Inflammatory macrophage treated with lipopolysaccharide for 1 hour (primary cell): Measurements from ENCODE around the gene ADIPOR2.

Experiments
- DNase-seq, 2 donors: peaks; one replicate each; pipeline ENCODE4 v3.0.0-alpha.2; 2020 to 2022

ADIPOR2 gene

DNA sequence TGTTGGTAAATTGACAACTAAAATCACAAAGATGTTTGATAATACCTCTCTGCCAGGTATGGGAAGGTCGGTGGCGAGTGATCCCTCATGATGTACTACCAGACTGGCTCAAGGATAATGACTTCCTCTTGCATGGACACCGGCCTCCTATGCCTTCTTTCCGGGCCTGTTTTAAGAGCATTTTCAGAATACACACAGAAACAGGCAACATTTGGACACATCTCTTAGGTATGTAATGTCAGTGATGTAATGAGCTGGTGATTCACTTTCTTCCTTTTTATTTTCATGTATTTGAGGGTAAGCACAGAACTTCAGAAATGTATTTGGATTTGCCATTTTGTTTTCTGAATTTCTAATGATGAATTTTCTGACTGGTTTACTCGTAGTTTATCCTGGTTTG lies 86.9 kb downstream of the ADIPOR2 start:
- DNase-seq: no peak

GRCh38 chr12:1778911-1779310 lies 88.0 kb downstream of the ADIPOR2 start:
- peak in 1 of 2 donors; percentile 23 for DNase-seq

GRCh38 chr12:1779783-1780182 lies 88.9 kb downstream of the ADIPOR2 start:
- DNase-seq: no peak

GRCh38 chr12:1781772-1782171 lies 90.9 kb downstream of the ADIPOR2 start:
- no peak for DNase-seq

DNA sequence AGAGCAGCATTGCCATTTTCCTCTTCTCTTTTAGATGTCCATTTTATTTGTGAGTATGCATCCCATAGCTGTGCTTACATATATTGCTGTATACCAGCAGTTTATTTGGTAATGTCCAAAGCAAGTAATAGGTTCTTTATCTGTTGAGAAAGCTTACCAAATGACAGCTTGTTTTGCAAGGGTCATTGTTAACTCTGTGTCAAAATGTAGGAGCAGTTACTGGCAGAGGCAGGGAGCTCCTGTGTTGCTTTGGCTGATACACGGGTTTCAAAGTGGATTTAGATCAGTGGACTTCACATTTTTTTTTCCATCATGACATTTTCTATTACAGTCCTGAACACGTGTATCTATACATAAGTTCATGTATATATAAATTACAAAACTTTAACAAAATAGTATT lies 91.3 kb downstream of the ADIPOR2 start:
- no peak for DNase-seq

DNA sequence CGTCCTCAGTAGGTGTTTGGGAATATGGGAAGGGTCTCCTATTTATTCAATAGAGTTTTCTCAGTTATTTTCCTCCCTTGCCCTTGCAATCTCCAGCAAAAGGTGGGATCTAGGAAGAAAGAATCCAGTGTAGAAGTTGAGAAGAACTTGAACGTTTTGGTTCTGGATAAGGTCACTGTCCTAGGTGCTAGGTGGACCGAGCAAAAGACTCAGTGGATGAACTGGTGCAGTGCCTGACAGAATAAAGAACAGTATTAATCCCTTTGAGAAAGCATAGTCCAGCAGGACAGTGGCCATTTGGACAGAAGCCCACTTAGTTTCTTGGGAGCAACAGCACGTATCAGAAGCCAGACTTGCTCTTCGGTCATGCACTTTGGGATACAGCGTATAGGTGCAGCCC lies 96.8 kb downstream of the ADIPOR2 start:
- DNase-seq: no peak

DNA sequence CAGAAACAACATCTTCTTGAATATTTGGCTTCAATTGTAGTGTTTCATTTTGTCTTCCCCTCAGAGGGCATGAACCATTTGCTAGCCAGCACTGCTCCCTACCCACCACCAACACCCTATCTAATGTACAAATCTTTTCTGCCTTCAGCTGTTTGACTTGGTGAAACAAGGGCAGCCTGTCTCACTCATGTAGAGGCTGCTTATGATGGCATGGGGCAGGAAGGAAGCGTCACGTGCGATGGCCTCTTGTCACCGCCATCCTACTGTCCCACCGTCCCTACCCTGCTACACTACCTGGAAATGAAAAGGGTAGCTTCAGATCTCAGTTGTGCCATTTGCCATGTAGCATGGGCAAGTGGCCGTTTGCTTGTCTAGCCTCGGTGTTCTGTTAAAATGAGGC lies 99.6 kb downstream of the ADIPOR2 start:
- DNase-seq: no peak

GRCh38 chr12:1791104-1791841 lies 100.4 kb downstream of the ADIPOR2 start:
- peak in 1 of 2 donors; percentile 69 for DNase-seq

GRCh38 chr12:1792406-1792805 lies 101.5 kb downstream of the ADIPOR2 start:
- no peak for DNase-seq

DNA sequence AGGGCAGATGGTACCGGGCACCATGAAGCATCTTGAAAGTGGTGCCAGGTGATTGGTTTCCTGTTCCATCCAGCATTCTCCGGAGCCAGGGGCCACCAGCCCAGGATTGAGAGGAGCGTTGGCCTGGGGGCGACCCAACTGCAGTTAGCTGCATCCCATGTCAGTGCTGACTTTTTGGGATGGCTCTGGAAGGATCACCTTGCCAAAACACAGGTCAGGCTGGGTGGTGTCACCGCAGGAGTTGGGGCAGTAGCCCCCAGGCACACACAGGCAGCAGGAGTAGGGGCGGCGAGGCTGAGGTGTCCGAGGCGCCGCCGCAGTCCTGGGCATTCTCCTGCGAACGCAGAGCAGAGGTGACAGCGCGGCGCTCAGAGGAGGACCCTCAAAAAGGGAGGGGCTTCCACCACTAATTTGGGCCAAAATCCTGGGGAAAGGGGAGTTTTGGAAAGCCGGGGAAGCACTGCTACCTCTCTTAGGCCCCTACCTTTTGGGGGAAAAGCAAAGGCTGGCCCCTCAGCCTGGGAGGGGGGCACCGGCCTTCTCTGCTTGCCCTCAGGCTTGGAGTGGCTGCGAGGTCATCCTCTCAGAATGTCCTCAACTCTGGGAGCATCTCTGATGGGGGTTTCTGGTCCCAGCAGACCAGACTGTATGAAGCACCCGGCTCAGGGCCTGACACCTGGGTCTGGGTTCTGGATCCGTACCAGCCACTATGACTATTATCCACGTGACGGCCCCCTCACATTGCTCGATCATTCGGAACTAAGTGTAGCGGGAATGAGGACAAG lies 102.7 kb downstream of the ADIPOR2 start:
- no peak for DNase-seq

DNA sequence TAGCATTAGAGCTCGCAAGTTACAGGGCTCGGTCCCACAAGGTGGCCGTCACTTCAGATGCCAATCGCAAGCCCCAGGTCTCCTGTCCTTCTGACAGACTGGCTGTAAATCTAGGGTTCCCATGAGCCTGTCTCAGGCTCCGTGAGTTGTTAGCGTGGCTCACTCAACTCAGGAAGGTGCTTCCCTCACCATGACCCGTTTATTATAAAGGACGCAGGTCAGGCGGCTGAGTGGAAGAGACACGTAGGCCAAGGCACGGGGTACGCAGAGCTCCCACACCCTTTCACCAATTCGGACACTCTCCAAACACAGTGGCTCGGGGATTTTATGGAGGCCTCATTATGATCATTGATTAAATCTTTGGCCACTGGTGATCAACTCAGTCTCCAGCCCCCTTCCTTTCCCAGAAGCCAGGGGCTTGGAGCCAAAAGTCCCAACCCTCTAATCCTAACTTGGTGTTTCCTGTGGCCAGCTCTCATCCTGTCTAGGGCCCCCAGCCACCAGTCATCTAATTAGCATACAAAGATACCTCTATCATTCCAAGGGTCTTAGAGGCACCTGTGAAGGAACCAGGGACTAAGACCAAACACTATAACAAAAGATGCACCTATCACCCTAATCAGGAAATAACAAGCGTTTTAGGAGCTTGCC lies 103.7 kb downstream of the ADIPOR2 start:
- no peak for DNase-seq

DNA sequence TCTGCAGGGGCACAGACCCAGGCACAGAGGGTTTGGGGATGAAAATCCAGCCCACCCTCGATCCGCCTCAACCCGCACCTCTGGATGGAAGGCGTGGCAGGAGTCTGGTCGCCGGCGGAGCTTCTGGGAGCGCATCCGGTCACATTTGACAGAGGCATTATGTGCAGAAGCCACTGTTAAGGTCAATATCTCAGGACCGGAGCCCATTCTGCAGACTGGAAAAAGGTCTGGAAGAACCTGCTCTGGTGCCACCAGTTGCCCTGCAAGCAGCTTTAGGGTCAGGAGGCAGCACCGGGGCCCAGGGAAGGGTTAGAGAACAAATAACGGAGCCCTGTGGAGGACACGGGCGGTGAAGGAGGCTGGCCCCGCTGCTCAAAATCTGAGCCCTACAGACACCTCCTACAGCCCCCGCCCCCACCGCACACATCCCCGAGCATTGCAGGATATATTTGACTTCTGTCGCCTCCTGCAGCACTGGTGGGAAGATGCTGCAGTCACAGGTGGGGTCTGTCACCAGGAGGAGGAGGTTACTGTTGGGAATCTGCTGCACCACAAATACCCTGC lies 104.4 kb downstream of the ADIPOR2 start:
- no peak for DNase-seq

DNA sequence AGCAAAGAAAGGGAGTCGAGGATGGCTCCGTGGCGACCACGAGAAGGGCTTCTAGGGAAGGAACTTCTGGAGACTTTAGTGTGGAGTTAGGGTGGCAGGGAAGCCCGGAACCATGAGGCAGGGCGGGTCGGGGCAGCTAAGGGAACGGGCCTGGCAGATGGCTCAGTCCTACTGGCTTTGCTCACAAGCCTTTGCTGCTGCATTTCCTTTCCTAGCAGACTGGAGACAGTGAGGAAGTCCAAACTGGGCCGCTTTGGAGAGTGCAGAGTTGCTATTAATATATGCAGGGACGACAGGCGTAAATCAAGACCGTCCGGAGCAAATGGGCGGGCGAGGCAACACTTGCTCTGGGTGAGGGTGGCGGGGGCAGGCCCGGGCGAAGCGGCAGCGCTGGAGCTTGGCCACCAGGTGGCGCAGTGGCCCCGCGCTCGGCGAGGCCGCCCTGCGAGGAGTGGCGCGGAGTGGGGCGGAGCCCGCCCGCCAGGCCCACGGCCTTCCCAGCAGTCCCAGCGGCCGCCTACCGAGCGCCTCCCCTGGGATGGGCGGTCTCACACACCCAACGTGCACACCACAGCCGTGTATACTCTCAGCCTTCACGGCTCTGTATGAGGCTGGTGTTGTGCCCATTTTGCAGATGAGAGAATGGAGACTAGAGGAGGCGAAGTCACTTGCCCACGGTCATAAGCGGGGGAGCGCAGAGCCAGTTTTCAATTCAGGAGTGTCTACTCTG lies 105.1 kb downstream of the ADIPOR2 start:
- DNase-seq: peak; percentile 86 to 92

GRCh38 chr12:1796515-1797010 lies 105.7 kb downstream of the ADIPOR2 start:
- peak; percentile 36 to 40 for DNase-seq

- DNase-seq: peak; percentile 52 to 56
Measured at GRCh38 chr12:1797011-1797901, 106.4 kb downstream of the ADIPOR2 start.

GRCh38 chr12:1797991-1798640 lies 107.2 kb downstream of the ADIPOR2 start:
- no peak for DNase-seq

DNA sequence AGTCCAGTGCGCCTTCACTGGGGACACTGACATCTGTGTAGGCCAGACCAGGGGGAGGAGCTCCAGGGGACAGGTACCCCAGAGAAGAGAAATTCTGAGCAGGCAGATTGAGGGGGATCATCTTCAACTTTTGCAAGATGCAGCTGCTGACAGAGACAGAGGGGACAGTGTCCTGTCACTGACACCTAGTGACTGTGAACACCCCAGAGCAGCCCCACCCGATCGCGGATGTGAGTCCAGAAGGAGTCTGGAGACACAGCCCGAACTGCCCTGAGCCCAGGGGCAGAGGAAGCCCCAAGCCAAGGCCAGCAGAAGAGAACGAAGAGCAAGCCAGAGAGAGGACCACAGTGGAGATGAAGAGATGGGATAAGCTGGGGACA lies 107.8 kb downstream of the ADIPOR2 start:
- DNase-seq: no peak

- DNase-seq: no peak
Measured at GRCh38 chr12:1799051-1799881, 108.4 kb downstream of the ADIPOR2 start.

DNA sequence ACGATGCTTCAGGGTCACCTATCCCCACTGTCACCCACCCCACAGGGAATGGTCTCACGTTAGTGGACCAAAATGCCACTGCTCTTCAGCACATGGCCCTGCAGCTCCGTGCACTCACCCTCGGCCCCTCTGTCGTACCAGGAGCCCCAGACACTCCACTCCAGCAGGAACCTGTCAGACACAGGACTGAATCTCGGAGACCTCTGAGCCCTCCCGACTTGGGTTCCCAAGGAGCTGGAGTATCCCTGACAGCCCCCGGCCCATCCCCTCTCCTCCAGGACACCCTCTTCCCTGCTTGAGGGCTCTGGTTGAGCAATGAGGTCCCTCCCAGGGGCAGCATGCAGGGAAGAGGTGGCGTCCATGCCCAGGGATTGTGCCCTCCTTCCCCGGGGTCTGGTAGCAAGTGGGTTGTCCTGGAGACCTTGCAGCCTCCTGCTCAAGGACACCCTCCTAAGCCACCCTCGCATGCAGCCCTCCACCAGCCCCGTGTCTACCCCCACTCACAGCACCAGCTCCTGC lies 109.1 kb downstream of the ADIPOR2 start:
- no peak for DNase-seq
